Stimulated activated CD4-positive, alpha-beta T cell treated with anti-CD3 and anti-CD28 coated beads, Interleukin-2, amount 100 ng/mL, for 48 hours (primary cell): ENCODE data around the gene RIMKLA.

Experiments
- DNase-seq, 2 donors: peaks; one replicate each; pipeline ENCODE4 v3.0.0-alpha.2; 2020

RIMKLA gene

DNA sequence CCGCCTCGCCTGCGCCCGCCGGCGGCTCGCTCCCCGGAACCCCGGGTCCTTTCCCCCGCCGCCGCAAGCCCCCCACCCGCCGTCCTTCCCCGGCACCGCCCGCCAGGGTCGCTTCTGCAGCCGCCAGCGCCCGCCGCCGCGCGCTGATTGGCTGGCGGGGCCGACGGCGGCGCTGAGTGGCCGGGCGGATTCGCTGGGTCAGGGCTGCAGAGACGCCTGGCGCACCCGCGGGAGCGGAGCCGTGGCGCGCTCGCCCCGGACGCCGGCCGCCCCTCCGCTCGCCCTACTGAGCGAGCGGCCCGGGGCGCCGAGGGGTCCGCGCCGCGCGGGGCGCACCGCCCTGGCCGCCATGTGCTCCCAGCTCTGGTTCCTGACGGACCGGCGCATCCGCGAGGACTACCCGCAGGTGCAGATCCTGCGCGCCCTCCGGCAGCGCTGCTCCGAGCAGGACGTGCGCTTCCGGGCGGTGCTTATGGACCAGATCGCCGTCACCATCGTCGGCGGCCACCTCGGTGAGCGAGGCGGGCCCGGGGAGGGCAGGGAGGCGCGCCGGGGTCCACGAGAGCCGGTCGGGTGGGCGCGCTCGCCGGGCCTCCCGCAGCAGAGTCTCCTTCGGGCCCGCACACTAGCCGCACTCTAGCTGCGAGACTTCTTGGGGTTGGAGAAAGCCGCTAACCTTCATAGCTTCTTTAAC, at the start of gene RIMKLA:
TSS of gene RIMKLA (plus strand) at position 207 of the 694 bp plus-strand sequence. CDS start at position 350, 143 bp downstream.
- peak; percentile 34 to 49 for DNase-seq

- DNase-seq, result no peak
Observed at GRCh38 chr1:42332877-42333276, 47.7 kb upstream of the RIMKLA start.

GRCh38 chr1:42333662-42334239, 46.8 kb upstream of the RIMKLA start:
- DNase-seq, result no peak

DNA sequence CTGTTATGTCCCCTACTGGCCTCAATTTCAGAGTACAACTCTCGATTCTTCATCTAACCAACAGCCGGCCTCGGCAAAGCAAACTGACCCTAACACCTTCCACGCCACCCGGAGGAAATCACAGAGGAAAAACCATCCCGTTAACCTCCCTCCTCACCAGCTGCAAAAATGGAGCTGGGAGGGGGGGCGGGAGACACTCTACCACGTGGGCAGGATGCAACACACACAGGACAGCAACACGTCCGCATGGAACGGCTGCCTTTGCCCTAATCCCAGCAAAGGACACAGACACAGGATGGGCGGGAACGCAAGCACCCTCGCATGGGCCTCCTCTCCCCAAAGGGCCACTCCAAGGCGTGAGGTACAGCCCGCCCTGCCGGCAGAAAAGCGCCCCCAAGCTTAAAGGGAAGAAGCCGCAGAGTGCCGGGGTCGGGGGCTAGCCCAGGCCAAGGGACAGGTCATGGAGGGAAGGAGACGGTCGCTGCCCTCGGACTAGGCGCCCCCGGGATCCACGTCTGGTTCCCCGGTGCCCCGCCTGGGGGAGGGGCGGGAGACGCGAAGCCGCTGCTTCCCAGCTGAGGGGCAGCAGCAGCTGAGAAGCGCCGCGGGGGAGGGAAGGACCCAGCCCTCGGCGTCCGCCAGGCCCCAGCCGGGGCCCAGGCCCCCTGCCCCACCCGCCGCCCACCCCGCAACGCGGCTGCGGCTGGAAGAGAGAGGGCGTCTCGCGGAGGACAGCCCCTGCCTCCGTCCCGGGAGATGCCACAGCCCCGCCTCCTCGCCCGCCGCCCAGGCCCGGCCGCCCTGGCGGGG, 46.1 kb upstream of the RIMKLA start:
- DNase-seq, result peak; percentile 14 to 15

- DNase-seq, result peak; percentile 92 to 93
Observed at GRCh38 chr1:42335050-42335808, 45.4 kb upstream of the RIMKLA start, which contains the start of gene FOXJ3. Gene FOXJ3 (minus strand): TSS chr1:42335235. CDS start chr1:42311093, 24,142 bp downstream.

GRCh38 chr1:42335809-42336518, 44.6 kb upstream of the RIMKLA start:
- DNase-seq, result no peak

- DNase-seq, result no peak
Observed at GRCh38 chr1:42336978-42337377, 43.6 kb upstream of the RIMKLA start.

DNA sequence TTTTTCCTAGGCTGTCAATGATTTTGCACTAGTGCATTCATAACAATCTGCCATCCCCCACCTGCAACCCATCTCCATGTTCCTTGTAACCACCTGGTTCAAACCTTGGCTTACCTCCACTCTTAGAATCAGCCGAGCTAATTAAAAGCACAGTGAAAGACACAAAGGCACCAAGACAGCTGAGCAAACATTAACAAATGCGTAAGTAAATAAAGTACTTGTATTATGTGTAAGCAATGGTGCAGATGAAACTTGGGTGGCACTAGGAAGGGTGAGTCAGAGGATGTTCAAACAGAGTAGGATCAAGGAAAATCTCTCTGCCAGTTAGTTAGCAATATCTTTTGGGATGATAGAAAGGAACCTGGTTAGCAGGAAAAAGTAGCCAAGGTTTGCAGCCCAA, 40.5 kb upstream of the RIMKLA start:
- DNase-seq, result no peak

DNA sequence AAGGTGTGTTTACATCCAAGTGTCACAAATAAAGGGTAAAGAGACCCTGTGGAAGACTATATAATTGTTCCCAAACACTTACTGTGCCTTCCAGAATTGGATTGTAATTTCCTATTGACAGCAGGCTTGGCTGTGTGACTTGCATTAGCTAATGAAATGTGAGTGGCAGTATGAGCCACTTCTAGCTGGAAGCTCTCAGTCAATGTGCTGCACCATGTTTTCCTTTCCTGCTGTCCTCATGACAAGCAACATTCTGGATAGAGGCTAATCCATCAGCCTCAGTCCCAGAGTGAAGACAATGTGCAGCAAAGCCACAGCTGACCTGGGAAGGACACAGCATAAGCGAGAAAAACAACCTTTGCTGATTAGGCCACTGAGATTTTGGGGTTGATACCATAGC, 39.7 kb upstream of the RIMKLA start:
- no peak for DNase-seq

DNA sequence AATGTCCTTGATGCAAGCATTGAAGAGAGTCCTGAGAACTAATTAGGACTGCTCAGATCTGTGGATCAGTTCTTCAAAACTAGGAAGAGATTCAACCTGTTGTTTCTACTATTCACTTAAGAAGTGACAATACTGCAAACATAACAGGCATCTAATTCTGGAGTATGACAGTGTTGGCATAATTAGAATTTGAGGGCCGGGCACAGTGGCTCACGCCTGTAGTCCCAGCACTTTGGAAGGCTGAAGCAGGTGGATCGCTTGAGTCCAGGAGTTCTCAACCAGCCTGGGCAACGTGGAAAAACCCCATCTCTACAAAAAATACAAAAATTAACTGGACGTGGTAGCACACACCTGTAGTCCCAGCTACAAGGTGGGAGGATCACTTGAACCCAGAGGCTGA, 37.5 kb upstream of the RIMKLA start:
- DNase-seq, result no peak

GRCh38 chr1:42348498-42348897, 32.1 kb upstream of the RIMKLA start:
- DNase-seq, result no peak

GRCh38 chr1:42350086-42350485, 30.5 kb upstream of the RIMKLA start:
- no peak for DNase-seq

DNA sequence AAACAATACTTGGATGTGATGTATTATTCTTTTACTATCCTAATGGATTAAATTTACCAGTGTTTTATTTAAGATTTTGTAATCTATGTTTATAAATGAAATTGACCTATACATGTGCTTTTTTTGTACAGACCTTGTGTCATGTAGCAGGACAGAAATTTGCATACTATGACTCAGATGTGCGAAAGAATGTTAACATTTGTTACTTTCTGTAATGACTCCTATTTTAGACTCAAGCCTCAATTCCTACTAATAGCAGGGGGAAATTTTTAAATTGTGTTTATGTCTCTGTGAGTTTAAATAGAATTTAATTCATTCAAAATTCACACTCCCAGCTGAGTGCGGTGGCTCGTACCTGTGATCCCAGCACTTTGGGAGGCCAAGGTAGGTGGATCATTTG, 21.8 kb upstream of the RIMKLA start:
- DNase-seq, result no peak

- no peak for DNase-seq
Observed at GRCh38 chr1:42359466-42359865, 21.1 kb upstream of the RIMKLA start.

GRCh38 chr1:42364089-42364488, 16.5 kb upstream of the RIMKLA start:
- no peak for DNase-seq

- DNase-seq, result no peak
Observed at GRCh38 chr1:42364542-42364941, 16.1 kb upstream of the RIMKLA start.

- no peak for DNase-seq
Observed at GRCh38 chr1:42365118-42365517, 15.5 kb upstream of the RIMKLA start.

GRCh38 chr1:42368096-42368795, 12.3 kb upstream of the RIMKLA start:
- no peak for DNase-seq

DNA sequence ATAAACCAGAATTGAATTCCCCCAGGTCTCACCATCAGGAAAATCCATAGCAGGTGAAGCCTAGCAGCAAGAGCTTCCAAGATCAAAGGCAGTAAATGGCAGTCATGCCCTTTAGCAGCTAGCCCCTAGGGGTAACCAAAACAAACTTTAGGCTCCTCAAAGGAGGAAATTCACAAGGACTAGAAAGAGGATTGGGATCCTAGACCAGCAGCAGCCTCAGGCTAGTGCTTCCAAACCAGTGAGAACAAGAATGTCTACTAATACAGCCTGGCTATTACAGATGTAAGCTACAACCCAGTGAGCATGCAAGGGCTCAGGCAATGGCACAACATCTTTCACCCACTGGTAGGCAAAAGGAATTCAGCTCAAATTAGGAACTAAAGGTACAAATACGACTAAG, 11.1 kb upstream of the RIMKLA start:
- DNase-seq, result no peak

- no peak for DNase-seq
Observed at GRCh38 chr1:42370876-42371549, 9.6 kb upstream of the RIMKLA start.

DNA sequence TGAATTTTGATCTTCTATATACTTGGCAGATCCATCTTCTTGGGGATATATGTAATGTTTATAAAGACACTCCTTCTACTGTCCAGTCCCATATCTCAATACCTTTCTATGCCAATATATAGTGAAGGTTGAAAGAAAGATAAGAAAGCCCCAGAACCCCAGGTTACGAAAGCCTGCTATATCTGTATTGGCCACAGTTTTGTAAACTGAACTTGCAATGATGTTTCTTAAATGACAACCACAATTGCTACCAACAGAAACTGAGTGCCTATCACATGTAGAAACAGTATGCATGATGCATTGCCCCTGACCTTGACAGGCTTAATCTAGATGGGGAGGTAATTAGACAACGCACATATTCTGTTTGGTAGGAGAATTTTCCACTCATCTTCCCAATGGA, 7.8 kb upstream of the RIMKLA start:
- no peak for DNase-seq
